K562 (cell line): ENCODE results near the gene SEPTIN2. TPM values are rescaled to one million over a fixed set of nuclear protein-coding genes. Genes with fewer than 3 reads are reported as not detected.

Source experiments
- ATAC-seq: fragments of 200-7000 bp; cut with Tn5 transposase; 3 replicates; pipeline ENCODE4 v1.9.1; 2020; ENCODE audit warnings: moderate library complexity
- BruUV-seq: library from RNA; stranded (reverse); fragments of 400-500 nt; replicated peaks from 2 replicates; lab custom pipeline; 2021; lab: Mats Ljungman, UMichigan
- CTCF ChIA-PET: fragments of 300-600 bp; formaldehyde crosslinking; extraction: SDS; loops from one replicate; lab custom pipeline; 2021; ENCODE audit warnings: low intra/inter-chr PET ratio; lab: Yijun Ruan, JAX
- POLR2A ChIA-PET: fragments of 300-600, 350-650 bp; sonication (Branson Sonifier 250); formaldehyde crosslinking; extraction: SDS; loops from one replicate; lab custom pipeline; 2021; ENCODE audit warnings: antibody characterized with exemption, inconsistent platforms; lab: Yijun Ruan, JAX
- DNase-seq, 4 experiments: peaks; one replicate each; pipeline versions ENCODE4 v3.0.0 to v3.0.0-alpha.2; 2011 to 2018; ENCODE audit warnings: low spot score in 3 of 4, mixed read lengths in 3 of 4; ENCODE audit errors: extremely low read depth in 1 of 4
- FAIRE-seq: peaks from 2 replicates; lab custom pipeline; 2011; peaks lifted over from hg19 to GRCh38; lab: Jason Lieb, UNC
- H2AFZ ChIP-seq: 2 replicates; pipeline ENCODE4 v1.6.0; 2011; ENCODE audit warnings: low read depth, low read length, control low read depth, inconsistent platforms
- H3K27ac ChIP-seq: fragments of 200-600 bp; 3 replicates; pipeline ENCODE4 v1.8.0; 2011; ENCODE audit warnings: low read depth, mild to moderate bottlenecking, control low read depth, inconsistent platforms, low read length, moderate library complexity, mixed read lengths; ENCODE audit errors: extremely low read depth
- H3K27me3 ChIP-seq, 2 experiments: fragments of 300-600 bp in 1 of 2; 2 replicates in 1 of 2; 3 replicates in 1 of 2; pipeline versions ENCODE4 v1.6.0 to v1.8.0; 2011; ENCODE audit warnings: inconsistent platforms in 2 of 2, low read length in 2 of 2, mild to moderate bottlenecking in 1 of 2, mixed read lengths in 1 of 2, moderate library complexity in 1 of 2; ENCODE audit not compliant: control insufficient read depth in 2 of 2, insufficient read depth in 2 of 2
- H3K36me3 ChIP-seq: fragments of 300-600 bp; 3 replicates; pipeline ENCODE4 v1.8.0; 2011; ENCODE audit warnings: mild to moderate bottlenecking, low read length, inconsistent platforms; ENCODE audit not compliant: control insufficient read depth, insufficient read depth
- H3K4me1 ChIP-seq, 2 experiments: fragments of 200-600 bp in 1 of 2; replicated peaks in 1 of 2; 2 replicates in 1 of 2; 3 replicates in 1 of 2; pipeline versions ENCODE4 v1.5.1 to v1.8.0; 2011; ENCODE audit warnings: inconsistent platforms in 2 of 2, low read length in 2 of 2, mild to moderate bottlenecking in 1 of 2, mixed read lengths in 1 of 2, moderate library complexity in 1 of 2; ENCODE audit not compliant: control insufficient read depth in 2 of 2, insufficient read depth in 2 of 2
- H3K4me2 ChIP-seq: 2 replicates; pipeline ENCODE4 v1.6.1; 2011; ENCODE audit warnings: low read length, control low read depth, inconsistent platforms, mixed read lengths; ENCODE audit not compliant: insufficient read depth
- H3K4me3 ChIP-seq: fragments of 200-600 bp; sonication (generic), shearing (Covaris generic); 2 replicates; pipeline ENCODE4 v1.5.1; 2016; ENCODE audit warnings: control low read depth, inconsistent platforms
- H3K79me2 ChIP-seq: fragments of 200-600 bp; 3 replicates; pipeline ENCODE4 v1.8.0; 2011; ENCODE audit warnings: low read length, inconsistent platforms; ENCODE audit not compliant: control insufficient read depth, insufficient read depth
- H3K9ac ChIP-seq, 2 experiments: 2 replicates each; pipeline versions ENCODE4 v1.6.0 to v1.6.1; 2011; ENCODE audit warnings: low read depth in 2 of 2, low read length in 2 of 2, control low read depth in 1 of 2, inconsistent platforms in 1 of 2, mild to moderate bottlenecking in 1 of 2, mixed read lengths in 1 of 2; ENCODE audit not compliant: insufficient read depth in 1 of 2
- H3K9me1 ChIP-seq: one replicate; pipeline ENCODE4 v1.6.0; 2011; ENCODE audit warnings: inconsistent platforms, mild to moderate bottlenecking, low read length, moderate library complexity; ENCODE audit not compliant: control insufficient read depth, insufficient read depth
- H3K9me3 ChIP-seq: replicated peaks from 2 replicates; pipeline ENCODE4 v1.5.1; 2011; ENCODE audit warnings: low read depth, low read length, inconsistent platforms; ENCODE audit not compliant: control insufficient read depth, insufficient read depth
- H4K20me1 ChIP-seq: replicated peaks from 2 replicates; pipeline ENCODE4 v1.6.1; 2011; ENCODE audit warnings: low read length, inconsistent platforms, mixed read lengths; ENCODE audit not compliant: control insufficient read depth, insufficient read depth
- ARID1B ChIP-seq: fragments of 450-650 bp; IDR thresholded peaks from 2 replicates; pipeline ENCODE4 v1.6.1; 2016; ENCODE audit warnings: antibody characterized with exemption, mild to moderate bottlenecking, inconsistent platforms
- CHD1 ChIP-seq: fragments of 200-600 bp; sonication (generic); IDR thresholded peaks from one replicate; pipeline ENCODE4 v1.6.1; 2012; ENCODE audit warnings: mild to moderate bottlenecking, moderate library complexity, low read length, inconsistent platforms
- MED1 ChIP-seq: sonication (generic); formaldehyde crosslinking; IDR thresholded peaks from 2 replicates; pipeline ENCODE4 v1.8.1; 2023; ENCODE audit warnings: missing genetic modification reagents, borderline replicate concordance
- PHF21A ChIP-seq: fragments of 450-650 bp; IDR thresholded peaks from 2 replicates; pipeline ENCODE4 v1.6.1; 2017; ENCODE audit warnings: low read depth, borderline replicate concordance
- PREB ChIP-seq: sonication (generic); formaldehyde crosslinking; IDR thresholded peaks from 2 replicates; pipeline ENCODE4 v1.8.1; 2023; ENCODE audit warnings: mild to moderate bottlenecking, missing genetic modification reagents
- SREBF2 ChIP-seq: sonication (generic); formaldehyde crosslinking; IDR thresholded peaks from 2 replicates; pipeline ENCODE4 v1.4.0; 2020; ENCODE audit warnings: mild to moderate bottlenecking, missing genetic modification reagents
- TCFL5 ChIP-seq: fragments of 250-450 bp; sonication (Bioruptor Pico); conservative IDR thresholded peaks from 2 replicates; pipeline ENCODE4 v1.6.1; 2021; ENCODE audit warnings: mild to moderate bottlenecking, moderate library complexity, matching md5 sums
- WGBS: fragments of 100-300 bp; shearing (Covaris generic); methylation state at CpG from one replicate; pipeline ENCODE4 v1.1.6; 2016; ENCODE audit warnings: low coverage, mixed read lengths; ENCODE audit not compliant: insufficient coverage; ENCODE audit errors: missing lambda C conversion rate; 5-methylcytosine and 5-hydroxymethylcytosine counted together
- in situ Hi-C: fragments of 300-500 bp; cut with MboI; formaldehyde crosslinking; loops from 4 replicates; pipeline ENCODE4 v1.15.0; 2018; ENCODE audit warnings: inconsistent platforms, mixed read lengths
- intact Hi-C: fragments of 100-400 bp; cut with micrococcal nuclease; formaldehyde crosslinking; loops from 2 replicates; pipeline ENCODE4 v1.14.2; 2022
- polyA plus RNA-seq, 8 experiments: library from polyadenylated mRNA; depleted of rRNA in 4 of 8; stranded (reverse) in 5 of 8; unstranded in 3 of 8; fragments of >200 nt; fragmentation: Nextera tagmentation in 2 of 8; fragmentation: Illumina TruSeq in 1 of 8; extraction: Ambion mirVana in 2 of 8; extraction: Trizol in 1 of 8; gene quantifications; 2 replicates each; pipeline versions ENCODE4 v1.2.1 to v1.2.3, GENCODE V29; 2011 to 2014; ENCODE audit warnings: inconsistent platforms in 1 of 8, missing spikeins in 1 of 8
- total RNA-seq, 7 experiments: library from RNA; depleted of rRNA in 6 of 7; stranded (reverse); fragments of >200 nt in 6 of 7; fragmentation: Illumina TruSeq in 2 of 7; extraction: Trizol in 2 of 7; gene quantifications; 2 replicates each; pipeline versions ENCODE4 v1.2.1 to v1.2.3, GENCODE V29; 2011 to 2021; ENCODE audit warnings: low replicate concordance in 1 of 7
- TF ChIP-seq, protein P1 (sequence below): fragments of 200-800 bp; sonication (Bioruptor generic); IDR thresholded peaks from 2 replicates; pipeline ENCODE4 v1.6.1; 2017; ENCODE audit warnings: missing genetic modification characterization, missing compliant biosample characterization

The SEPTIN2 gene
- total and polyA plus RNA-seq, 9 of the 15 experiments (the other 6 are each of a cell fraction or from before 2014, with no cell fraction given): 121 to 367 (median 166) TPM

GRCh38 chr2:241375300-241375699 is 59.6 kb downstream of the SEPTIN2 start:
- in situ Hi-C loops: no loop called here
- CTCF ChIA-PET: no interaction called here
- TF ChIP-seq SREBF2 (CRISPR knock-in tag) (no peak), MED1 (no peak), ARID1B (no peak), PREB (CRISPR knock-in tag) (no peak), TCFL5 (CRISPR knock-in tag) (no peak), CHD1 (no peak), PHF21A (no peak)
- TF ChIP-seq, protein P1, sequence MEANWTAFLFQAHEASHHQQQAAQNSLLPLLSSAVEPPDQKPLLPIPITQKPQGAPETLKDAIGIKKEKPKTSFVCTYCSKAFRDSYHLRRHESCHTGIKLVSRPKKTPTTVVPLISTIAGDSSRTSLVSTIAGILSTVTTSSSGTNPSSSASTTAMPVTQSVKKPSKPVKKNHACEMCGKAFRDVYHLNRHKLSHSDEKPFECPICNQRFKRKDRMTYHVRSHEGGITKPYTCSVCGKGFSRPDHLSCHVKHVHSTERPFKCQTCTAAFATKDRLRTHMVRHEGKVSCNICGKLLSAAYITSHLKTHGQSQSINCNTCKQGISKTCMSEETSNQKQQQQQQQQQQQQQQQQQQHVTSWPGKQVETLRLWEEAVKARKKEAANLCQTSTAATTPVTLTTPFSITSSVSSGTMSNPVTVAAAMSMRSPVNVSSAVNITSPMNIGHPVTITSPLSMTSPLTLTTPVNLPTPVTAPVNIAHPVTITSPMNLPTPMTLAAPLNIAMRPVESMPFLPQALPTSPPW (CRISPR knock-in tag): no peak
- Histone ChIP-seq H3K79me2 (peaks cover 8% of the 10 kb centered on the region; the same call in 1 of the 3 replicates), H3K9me3 (no peaks in the 10 kb centered on the region), H3K27ac (no peak overlapping the region), H2AFZ (no peak overlapping the region), H3K4me1 (no peaks in the 10 kb centered on the region), H3K4me2 (no peak overlapping the region), H3K27me3 (no peaks in the 10 kb centered on the region), H3K36me3 (peaks cover 18% of the 10 kb centered on the region; the same call in 1 of the 3 replicates), H3K9me1 (no peaks in the 10 kb centered on the region), H3K9ac (no peak overlapping the region), H4K20me1 (0 out of 2 replicates have a peak, but pooled peaks cover 4% of the 10 kb centered on the region), H3K4me3 (no peak overlapping the region)
- BruUV-seq: no TSS peak
- no peak for FAIRE-seq
- ATAC-seq: no peak
- 100% methylated on average over 1 of the region's 1 CpG for WGBS
- POLR2A ChIA-PET: interaction anchor here (1.0 to 1.4 kb wide), 2 partner anchors 9 to 12 kb away, joined by 3 read pairs; no protein-coding TSS in a partner anchor
- intact Hi-C loops: no loop called here
- DNase-seq: no peak
